Caco-2 (cell line): ENCODE measurements around the gene COL13A1. TPM values are rescaled to one million over a fixed set of nuclear protein-coding genes. Genes with fewer than 3 reads are reported as not detected.

Experiments used
- BruUV-seq: library from RNA; stranded (reverse); fragments of 400-500 nt; replicated peaks from 2 replicates; lab custom pipeline; 2021; lab: Mats Ljungman, UMichigan
- CTCF ChIA-PET: fragments of 300-600 bp; sonication (Branson Sonifier 250); formaldehyde crosslinking; loops from one replicate; lab custom pipeline; 2022; ENCODE audit warnings: antibody characterized with exemption; lab: Charles Lee
- POLR2A ChIA-PET: fragments of 300-600 bp; sonication (Branson Sonifier 250); formaldehyde crosslinking; loops from one replicate; lab custom pipeline; 2022; ENCODE audit warnings: antibody characterized with exemption; lab: Charles Lee
- DNase-seq, 2 experiments: peaks; one replicate each; pipeline versions ENCODE4 v3.0.0 to v3.0.0-alpha.2; 2020 to 2022
- H3K27me3 ChIP-seq: replicated peaks from 2 replicates; pipeline ENCODE4 v1.6.0; 2011; ENCODE audit warnings: low read length; ENCODE audit not compliant: control insufficient read depth, insufficient read depth
- H3K36me3 ChIP-seq: 2 replicates; pipeline ENCODE4 v1.5.1; 2011; ENCODE audit warnings: low read length; ENCODE audit not compliant: control insufficient read depth, insufficient read depth
- H3K4me1 ChIP-seq: fragments of 250-450 bp; sonication (Bioruptor Pico); 2 replicates; pipeline ENCODE4 v1.5.1; 2020; ENCODE audit warnings: mild to moderate bottlenecking
- H3K4me3 ChIP-seq: 2 replicates; pipeline ENCODE4 v1.5.1; 2011; ENCODE audit warnings: low read depth, mild to moderate bottlenecking, control low read depth, low read length
- H3K9me3 ChIP-seq: fragments of 250-450 bp; sonication (Bioruptor Pico); 2 replicates; pipeline ENCODE4 v1.5.1; 2020; ENCODE audit warnings: mild to moderate bottlenecking, moderate library complexity
- H3K27ac Mint-ChIP-seq: one replicate; pipeline ENCODE4 v1.8.0; 2022; ENCODE audit warnings: mixed read lengths; ENCODE audit not compliant: unreplicated experiment
- H3K27me3 Mint-ChIP-seq: one replicate; pipeline ENCODE4 v1.8.0; 2022; ENCODE audit warnings: mixed read lengths; ENCODE audit not compliant: insufficient read depth, unreplicated experiment
- H3K36me3 Mint-ChIP-seq: one replicate; pipeline ENCODE4 v1.8.0; 2022; ENCODE audit warnings: mild to moderate bottlenecking, mixed read lengths; ENCODE audit not compliant: insufficient read depth, unreplicated experiment
- H3K4me1 Mint-ChIP-seq: one replicate; pipeline ENCODE4 v1.8.0; 2022; ENCODE audit warnings: low read depth, mixed read lengths; ENCODE audit not compliant: unreplicated experiment
- H3K4me3 Mint-ChIP-seq: one replicate; pipeline ENCODE4 v1.8.0; 2022; ENCODE audit warnings: mild to moderate bottlenecking, moderate library complexity, mixed read lengths; ENCODE audit not compliant: unreplicated experiment
- H3K9me3 Mint-ChIP-seq: one replicate; pipeline ENCODE4 v1.8.0; 2022; ENCODE audit warnings: mixed read lengths; ENCODE audit not compliant: unreplicated experiment
- CTCF ChIP-seq, 2 experiments: fragments of 200-600 bp in 1 of 2; IDR thresholded peaks; 1 replicate in 1 of 2; 2 replicates in 1 of 2; pipeline versions ENCODE4 v1.5.1 to v1.8.0; 2011 to 2022; ENCODE audit warnings: antibody characterized with exemption in 1 of 2, control low read depth in 1 of 2, inconsistent platforms in 1 of 2, low read depth in 1 of 2, low read length in 1 of 2, mild to moderate bottlenecking in 1 of 2, moderate library complexity in 1 of 2; ENCODE audit not compliant: insufficient read depth in 1 of 2, severe bottlenecking in 1 of 2, unreplicated experiment in 1 of 2
- intact Hi-C: fragments of 100-400 bp; cut with micrococcal nuclease; formaldehyde crosslinking; loops from one replicate; pipeline ENCODE4 v1.10.0; 2022; ENCODE audit not compliant: unreplicated experiment
- total RNA-seq: library from RNA; stranded (reverse); gene quantifications from 2 replicates; pipeline ENCODE4 v1.2.3, GENCODE V29; 2022

COL13A1 gene
- total RNA-seq, 1 experiment from 2014 or later = not detected

GRCh38 chr10:69936091-69936490, 134.4 kb downstream of the COL13A1 start:
- intact Hi-C loops = no loop called here
- no peak overlapping the region for H3K4me3 ChIP-seq
- H3K4me3 Mint-ChIP-seq = no peak overlapping the region
- H3K36me3 Mint-ChIP-seq = no peaks in the 10 kb centered on the region
- H3K27me3 ChIP-seq = peaks cover 13% of the 10 kb centered on the region
- H3K4me1 ChIP-seq = no peaks in the 10 kb centered on the region
- CTCF ChIA-PET = no interaction called here
- peak in 1 of 2 experiments; percentile 48 for TF ChIP-seq CTCF (IDR thresholded peaks at IDR 0.05; ENCODE audit: insufficient read depth in 1 of 2, low read depth in 1 of 2, low read length in 1 of 2, severe bottlenecking in 1 of 2, unreplicated experiment in 1 of 2)
- H3K36me3 ChIP-seq = no peaks in the 10 kb centered on the region
- no peaks in the 10 kb centered on the region for H3K4me1 Mint-ChIP-seq
- H3K9me3 ChIP-seq = peaks cover 5% of the 10 kb centered on the region
- H3K27me3 Mint-ChIP-seq = peaks cover 30% of the 10 kb centered on the region
- H3K27ac Mint-ChIP-seq = no peak overlapping the region
- DNase-seq = peak in 1 of 2 experiments; percentile 39
- no peaks in the 10 kb centered on the region for H3K9me3 Mint-ChIP-seq
- POLR2A ChIA-PET = no interaction called here
- BruUV-seq = no TSS peak

GRCh38 chr10:69938541-69938991, 136.9 kb downstream of the COL13A1 start:
- Histone ChIP-seq H3K4me3 (no peak overlapping the region), H3K9me3 (peaks cover 13% of the 10 kb centered on the region), H3K4me1 (no peaks in the 10 kb centered on the region), H3K36me3 (no peaks in the 10 kb centered on the region), H3K27me3 (peaks cover 8% of the 10 kb centered on the region)
- Mint-ChIP-seq H3K4me1 (no peaks in the 10 kb centered on the region), H3K9me3 (no peaks in the 10 kb centered on the region), H3K27ac (no peak overlapping the region), H3K36me3 (no peaks in the 10 kb centered on the region), H3K27me3 (peaks cover 30% of the 10 kb centered on the region), H3K4me3 (no peak overlapping the region)
- no TSS peak for BruUV-seq
- POLR2A ChIA-PET = no interaction called here
- intact Hi-C loops = no loop called here
- DNase-seq = no peak
- CTCF ChIA-PET = interaction anchor here (1.1 to 1.3 kb wide), 2 partner anchors 21 to 56 kb away, joined by 3 to 8 read pairs; no protein-coding TSS in a partner anchor
- no peak for TF ChIP-seq CTCF (IDR thresholded peaks at IDR 0.05; ENCODE audit: insufficient read depth in 1 of 2, low read depth in 1 of 2, low read length in 1 of 2, severe bottlenecking in 1 of 2, unreplicated experiment in 1 of 2)

GRCh38 chr10:69939061-69939460, 137.4 kb downstream of the COL13A1 start:
- H3K4me3 Mint-ChIP-seq = no peak overlapping the region
- no peaks in the 10 kb centered on the region for H3K36me3 Mint-ChIP-seq
- Histone ChIP-seq H3K4me1 (no peaks in the 10 kb centered on the region), H3K9me3 (peaks cover 13% of the 10 kb centered on the region), H3K27me3 (peaks cover 8% of the 10 kb centered on the region), H3K4me3 (no peak overlapping the region), H3K36me3 (no peaks in the 10 kb centered on the region)
- no peak for TF ChIP-seq CTCF (IDR thresholded peaks at IDR 0.05; ENCODE audit: insufficient read depth in 1 of 2, low read depth in 1 of 2, low read length in 1 of 2, severe bottlenecking in 1 of 2, unreplicated experiment in 1 of 2)
- intact Hi-C loops = no loop called here
- no peak for DNase-seq
- no peaks in the 10 kb centered on the region for H3K4me1 Mint-ChIP-seq
- H3K27ac Mint-ChIP-seq = no peak overlapping the region
- BruUV-seq = no TSS peak
- peaks cover 30% of the 10 kb centered on the region for H3K27me3 Mint-ChIP-seq
- ChIA-PET CTCF (interaction anchor here (1.1 kb wide), 1 partner anchor 21 kb away, joined by 8 read pairs; no protein-coding TSS in a partner anchor), POLR2A (no interaction called here)
- H3K9me3 Mint-ChIP-seq = no peaks in the 10 kb centered on the region
